Fibroblast of lung (primary cell): ENCODE results near the gene AKAP6. TPM values are rescaled to one million over a fixed set of nuclear protein-coding genes. Genes with fewer than 3 reads are reported as not detected.
A peak's percentile ranks its signal among the peaks of the same experiment; 100 is the strongest.

ENCODE experiments used
- DNase-seq, 2 donors: peaks; one replicate each; pipeline versions ENCODE4 v3.0.0 to v3.0.0-alpha.2; 2010; ENCODE audit warnings: low read depth in 2 of 2
- H2AFZ ChIP-seq: 2 replicates; pipeline ENCODE4 v1.5.1; 2012; ENCODE audit warnings: low read length, control low read depth, inconsistent platforms
- H3K27ac ChIP-seq: 2 replicates; pipeline ENCODE4 v1.5.1; 2011; ENCODE audit warnings: low read length, control low read depth; ENCODE audit not compliant: insufficient read depth
- H3K27me3 ChIP-seq: 2 replicates; pipeline ENCODE4 v1.5.1; 2011; ENCODE audit warnings: mild to moderate bottlenecking, low read length; ENCODE audit not compliant: control insufficient read depth, insufficient read depth
- H3K36me3 ChIP-seq: 2 replicates; pipeline ENCODE4 v1.5.1; 2011; ENCODE audit warnings: low read length; ENCODE audit not compliant: control insufficient read depth, insufficient read depth
- H3K4me1 ChIP-seq: 2 replicates; pipeline ENCODE4 v1.5.1; 2011; ENCODE audit warnings: low read length; ENCODE audit not compliant: control insufficient read depth, insufficient read depth; ENCODE audit errors: extremely low read depth
- H3K4me2 ChIP-seq: 2 replicates; pipeline ENCODE4 v1.5.1; 2011; ENCODE audit warnings: low read length, control low read depth; ENCODE audit not compliant: insufficient read depth; ENCODE audit errors: extremely low read depth
- H3K4me3 ChIP-seq, 4 experiments: fragments of 200-600 bp in 1 of 4; sonication (generic) in 1 of 4; replicated peaks in 1 of 4; 2 replicates each; pipeline ENCODE4 v1.5.1; 2011 to 2016; ENCODE audit warnings: low read length in 4 of 4, low read depth in 3 of 4, mild to moderate bottlenecking in 3 of 4, control low read depth in 2 of 4, inconsistent platforms in 1 of 4, mixed read lengths in 1 of 4; ENCODE audit not compliant: insufficient read depth in 1 of 4; ENCODE audit errors: control extremely low read depth in 1 of 4
- H3K79me2 ChIP-seq: 2 replicates; pipeline ENCODE4 v1.5.1; 2012; ENCODE audit warnings: mild to moderate bottlenecking, low read length, inconsistent platforms; ENCODE audit not compliant: control insufficient read depth, insufficient read depth
- H3K9ac ChIP-seq: 2 replicates; pipeline ENCODE4 v1.5.1; 2011; ENCODE audit warnings: mild to moderate bottlenecking, low read length, control low read depth; ENCODE audit not compliant: insufficient read depth
- H3K9me3 ChIP-seq: 2 replicates; pipeline ENCODE4 v1.5.1; 2012; ENCODE audit warnings: low read depth, low read length; ENCODE audit not compliant: control insufficient read depth, insufficient read depth
- H4K20me1 ChIP-seq: 2 replicates; pipeline ENCODE4 v1.5.1; 2011; ENCODE audit warnings: low read length; ENCODE audit not compliant: control insufficient read depth, insufficient read depth; ENCODE audit errors: extremely low read depth
- CTCF ChIP-seq, 2 donors: IDR thresholded peaks in 1 of 2; conservative IDR thresholded peaks in 1 of 2; 1 replicate in 1 of 2; 2 replicates in 1 of 2; pipeline ENCODE4 v1.5.1; 2011 to 2012; ENCODE audit warnings: low read length in 2 of 2, control low read depth in 1 of 2, inconsistent platforms in 1 of 2, low read depth in 1 of 2, mild to moderate bottlenecking in 1 of 2
- EZH2 ChIP-seq: IDR thresholded peaks from 2 replicates; pipeline ENCODE4 v1.5.1; 2012; ENCODE audit warnings: low read length, control low read depth, mild to moderate bottlenecking; ENCODE audit errors: missing control alignments
- polyA plus RNA-seq, 2 donors: library from polyadenylated mRNA; depleted of rRNA in 1 of 2; stranded (reverse) in 1 of 2; unstranded in 1 of 2; fragments of >200 nt; gene quantifications; 2 replicates each; pipeline ENCODE4 v1.2.1, GENCODE V29; 2011 to 2012; ENCODE audit warnings: missing spikeins in 1 of 2
- total RNA-seq: library from RNA; depleted of rRNA; stranded (reverse); fragments of >200 nt; gene quantifications from 2 replicates; pipeline ENCODE4 v1.2.1, GENCODE V29; 2014

AKAP6 gene
- total and polyA plus RNA-seq, 2 donors (not counting 1 experiment from before 2014, with no cell fraction given) = 3.3 to 10.9 TPM

DNA sequence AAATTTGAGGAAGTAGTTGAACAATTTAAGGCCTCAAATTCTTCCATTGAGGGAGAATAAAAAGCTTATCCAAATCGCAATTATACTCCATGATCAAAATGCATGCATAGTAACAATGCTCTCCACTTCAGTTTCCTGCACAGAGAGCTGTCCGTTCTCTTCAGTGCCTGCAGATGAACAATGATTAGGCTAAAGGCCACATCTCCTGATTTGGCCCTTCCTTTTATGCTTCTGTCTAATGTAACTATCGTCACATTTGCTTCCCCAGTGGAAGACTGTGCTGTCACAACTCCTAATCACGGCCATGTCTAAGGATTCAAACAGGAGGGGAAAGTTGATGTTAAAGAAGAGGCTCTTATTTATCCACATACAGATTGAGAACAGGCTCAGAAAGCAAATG, 496.0 kb downstream of the AKAP6 start:
- Histone ChIP-seq H2AFZ (no peak overlapping the region), H3K36me3 (no peaks in the 10 kb centered on the region), H3K9ac (no peak overlapping the region), H3K9me3 (no peaks in the 10 kb centered on the region), H3K4me1 (no peaks in the 10 kb centered on the region), H3K4me3 (no peak overlapping the region), H4K20me1 (no peaks in the 10 kb centered on the region), H3K79me2 (no peaks in the 10 kb centered on the region), H3K27me3 (no peaks in the 10 kb centered on the region), H3K4me2 (no peak overlapping the region), H3K27ac (no peak overlapping the region)
- no peak for DNase-seq
- TF ChIP-seq CTCF (conservative IDR thresholded peaks at IDR 0.05 in 1 of 2, IDR thresholded peaks at IDR 0.05 in 1 of 2; ENCODE audit: low read depth in 1 of 2, low read length in 2 of 2) (no peak), EZH2 (no peak)

DNA sequence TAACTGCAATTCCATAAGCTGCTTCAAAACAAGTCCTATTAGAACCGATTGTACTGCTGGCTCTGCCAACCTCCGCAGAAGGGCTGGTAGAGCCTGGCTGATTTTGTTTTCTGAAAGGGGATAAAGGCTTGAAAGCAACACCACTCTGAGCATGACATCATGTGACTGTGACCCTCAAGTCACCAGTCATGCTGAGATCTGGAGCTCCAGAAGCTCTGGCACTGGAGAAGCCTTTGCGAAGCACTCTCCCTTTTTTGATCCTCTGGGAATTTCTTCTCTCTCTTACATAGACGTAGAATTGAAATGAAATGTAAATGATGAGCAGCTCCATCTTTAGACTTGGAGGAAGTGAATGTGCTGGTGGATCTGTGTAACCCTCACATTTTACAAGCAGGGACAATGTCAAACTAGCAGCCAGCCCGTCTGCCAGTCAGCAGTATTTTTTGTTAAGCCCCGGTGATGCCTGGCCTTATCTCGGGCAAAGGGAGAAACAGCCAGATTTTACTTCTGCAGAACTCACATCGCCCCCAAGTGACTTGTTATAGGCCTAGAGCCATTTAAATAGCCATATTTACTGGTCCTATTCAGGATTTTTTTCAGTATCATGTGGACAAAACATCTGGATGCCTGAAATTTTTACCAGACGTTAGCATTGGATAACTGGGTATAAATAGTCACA, 497.4 kb downstream of the AKAP6 start:
- Histone ChIP-seq H3K4me2 (no peak overlapping the region), H3K36me3 (no peaks in the 10 kb centered on the region), H3K4me1 (no peaks in the 10 kb centered on the region), H3K4me3 (no peak overlapping the region), H4K20me1 (no peaks in the 10 kb centered on the region), H3K9ac (no peak overlapping the region), H3K79me2 (no peaks in the 10 kb centered on the region), H3K9me3 (no peaks in the 10 kb centered on the region), H2AFZ (no peak overlapping the region), H3K27ac (no peak overlapping the region), H3K27me3 (no peaks in the 10 kb centered on the region)
- DNase-seq = peak; percentile 36 to 64
- TF ChIP-seq CTCF (conservative IDR thresholded peaks at IDR 0.05 in 1 of 2, IDR thresholded peaks at IDR 0.05 in 1 of 2; ENCODE audit: low read depth in 1 of 2, low read length in 2 of 2) (peak; percentile 24 to 47), EZH2 (no peak)

GRCh38 chr14:32827514-32827913, 498.4 kb downstream of the AKAP6 start:
- no peaks in the 10 kb centered on the region for H3K27me3 ChIP-seq
- no peak overlapping the region for H3K4me2 ChIP-seq
- H3K79me2 ChIP-seq = no peaks in the 10 kb centered on the region
- TF ChIP-seq CTCF (conservative IDR thresholded peaks at IDR 0.05 in 1 of 2, IDR thresholded peaks at IDR 0.05 in 1 of 2; ENCODE audit: low read depth in 1 of 2, low read length in 2 of 2) (no peak), EZH2 (no peak)
- H3K4me3 ChIP-seq = no peak overlapping the region
- no peak overlapping the region for H3K27ac ChIP-seq
- H3K4me1 ChIP-seq = no peaks in the 10 kb centered on the region
- no peaks in the 10 kb centered on the region for H4K20me1 ChIP-seq
- H3K9me3 ChIP-seq = no peaks in the 10 kb centered on the region
- no peaks in the 10 kb centered on the region for H3K36me3 ChIP-seq
- H2AFZ ChIP-seq = no peak overlapping the region
- DNase-seq = no peak
- no peak overlapping the region for H3K9ac ChIP-seq
